Embryonic facial prominence (tissue), 1 donor: Measurements from ENCODE around the gene PIK3R1.

Source experiments
- DNase-seq: peaks from one replicate; pipeline ENCODE4 v3.0.0-alpha.2; 2016; ENCODE audit errors: extremely low spot score

PIK3R1 gene

GRCh38 chr5:68215208-68215897 is at the start of gene PIK3R1:
Gene PIK3R1 (plus strand): TSS chr5:68215756. CDS start chr5:68226676, 10,920 bp downstream.
- DNase-seq: peak; percentile 85

- no peak for DNase-seq
These were observed 48.3 kb upstream of the PIK3R1 start for GRCh38 chr5:68167195-68167651.

- DNase-seq: no peak
These were observed 45.7 kb upstream of the PIK3R1 start for GRCh38 chr5:68169903-68170302.

- DNase-seq: no peak
These were observed 44.6 kb upstream of the PIK3R1 start for GRCh38 chr5:68170826-68171558.

DNA sequence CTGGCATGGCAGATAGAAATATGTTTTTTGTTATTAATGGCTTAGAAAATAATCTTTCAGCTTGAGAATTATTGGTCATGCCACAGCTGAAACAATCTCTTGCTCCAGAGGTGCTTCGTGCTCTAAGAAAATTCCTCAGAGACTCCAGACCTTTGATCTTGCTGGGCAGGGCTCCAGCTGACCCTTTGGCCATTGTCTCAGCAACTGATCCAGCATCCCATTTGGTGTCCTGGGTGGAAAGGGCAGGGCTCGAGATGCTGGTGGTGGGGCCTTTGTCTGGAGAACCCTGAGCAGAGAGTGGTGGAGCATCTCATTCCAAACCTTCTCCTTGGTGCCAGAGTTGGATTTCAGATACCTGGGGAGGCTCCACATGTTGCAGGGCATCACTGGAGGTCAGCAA is 43.2 kb upstream of the PIK3R1 start:
- DNase-seq: no peak

DNA sequence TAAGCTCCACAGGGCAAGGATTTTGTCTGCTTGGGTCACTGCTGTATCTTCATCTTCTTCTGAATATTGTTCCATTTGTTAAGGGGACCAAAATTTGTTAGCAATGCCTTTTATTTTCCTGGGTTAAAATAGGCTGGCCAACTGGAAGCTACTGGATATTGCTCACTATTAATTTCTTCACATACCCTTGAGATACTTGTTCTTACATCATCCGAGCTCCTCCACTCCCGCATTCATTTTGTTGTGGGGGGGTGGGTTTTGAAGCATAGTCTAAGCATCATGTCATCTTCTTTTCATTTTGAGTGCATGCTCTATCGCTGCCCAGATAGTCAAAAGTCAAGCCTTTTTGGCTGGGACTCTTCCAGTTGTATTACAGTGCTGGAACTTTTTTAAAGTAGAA is 42.5 kb upstream of the PIK3R1 start:
- DNase-seq: no peak

DNA sequence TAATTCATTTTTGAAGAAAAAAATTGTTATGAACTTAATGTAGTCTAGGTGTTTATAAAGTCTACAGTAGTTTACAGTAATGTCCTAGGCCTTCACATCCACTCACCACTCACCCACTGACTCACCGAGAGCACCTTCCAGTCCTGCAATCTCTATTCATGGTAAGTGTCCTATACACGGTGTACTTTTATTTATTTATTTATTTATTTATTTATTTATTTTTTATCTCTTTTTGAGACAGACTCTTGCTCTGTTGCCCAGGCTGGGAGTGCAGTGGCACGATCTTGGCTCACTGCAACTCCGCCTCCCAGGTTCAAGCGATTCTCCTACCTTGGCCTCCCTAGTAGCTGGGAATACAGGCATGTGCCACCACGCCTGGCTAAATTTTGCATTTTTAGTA is 39.3 kb upstream of the PIK3R1 start:
- DNase-seq: no peak

- no peak for DNase-seq
These were observed 38.6 kb upstream of the PIK3R1 start for GRCh38 chr5:68176802-68177479.

- DNase-seq: no peak
These were observed 37.9 kb upstream of the PIK3R1 start for GRCh38 chr5:68177676-68178075.

DNA sequence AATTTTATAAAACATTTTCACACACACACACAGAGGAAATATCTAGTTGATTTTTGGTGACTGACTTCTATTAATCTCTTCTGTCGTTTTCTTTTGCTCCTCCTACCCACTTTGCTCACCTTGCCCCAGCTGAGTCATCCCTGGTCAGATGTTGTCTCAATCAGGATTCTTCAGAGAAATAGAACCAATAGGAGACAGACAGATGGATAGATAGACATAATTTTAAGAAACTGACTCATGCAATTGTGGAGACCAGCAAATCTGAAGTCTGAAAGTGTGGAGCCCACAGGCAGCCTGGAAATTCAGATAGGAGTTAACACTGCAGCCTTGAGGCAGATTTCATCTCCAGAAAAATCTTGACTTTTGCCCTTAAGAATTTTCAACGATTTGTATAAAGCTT is 37.0 kb upstream of the PIK3R1 start:
- DNase-seq: no peak

- DNase-seq: no peak
These were observed 35.2 kb upstream of the PIK3R1 start for GRCh38 chr5:68180121-68181038.

- DNase-seq: no peak
These were observed 34.4 kb upstream of the PIK3R1 start for GRCh38 chr5:68181039-68181599.

DNA sequence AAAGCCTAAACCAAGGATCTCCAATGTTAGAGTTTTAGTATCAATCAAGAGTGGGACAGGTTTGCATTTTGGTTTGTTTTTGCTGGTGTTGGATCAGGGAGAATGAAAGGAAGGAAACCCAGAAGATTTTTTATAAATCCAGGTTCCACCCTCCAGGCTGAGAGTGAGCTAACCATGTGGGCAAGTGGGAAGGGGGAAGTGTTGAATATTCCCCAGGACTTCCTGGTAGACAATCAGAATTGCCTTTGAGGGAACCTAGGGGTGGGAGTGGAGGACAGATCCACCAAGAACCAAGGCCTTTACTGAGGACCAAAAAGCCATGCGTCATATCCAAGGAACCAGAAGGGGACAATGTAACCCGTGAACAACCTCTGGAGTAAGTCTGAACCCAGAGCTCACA is 33.5 kb upstream of the PIK3R1 start:
- no peak for DNase-seq

- DNase-seq: no peak
These were observed 33.0 kb upstream of the PIK3R1 start for GRCh38 chr5:68182534-68182933.

DNA sequence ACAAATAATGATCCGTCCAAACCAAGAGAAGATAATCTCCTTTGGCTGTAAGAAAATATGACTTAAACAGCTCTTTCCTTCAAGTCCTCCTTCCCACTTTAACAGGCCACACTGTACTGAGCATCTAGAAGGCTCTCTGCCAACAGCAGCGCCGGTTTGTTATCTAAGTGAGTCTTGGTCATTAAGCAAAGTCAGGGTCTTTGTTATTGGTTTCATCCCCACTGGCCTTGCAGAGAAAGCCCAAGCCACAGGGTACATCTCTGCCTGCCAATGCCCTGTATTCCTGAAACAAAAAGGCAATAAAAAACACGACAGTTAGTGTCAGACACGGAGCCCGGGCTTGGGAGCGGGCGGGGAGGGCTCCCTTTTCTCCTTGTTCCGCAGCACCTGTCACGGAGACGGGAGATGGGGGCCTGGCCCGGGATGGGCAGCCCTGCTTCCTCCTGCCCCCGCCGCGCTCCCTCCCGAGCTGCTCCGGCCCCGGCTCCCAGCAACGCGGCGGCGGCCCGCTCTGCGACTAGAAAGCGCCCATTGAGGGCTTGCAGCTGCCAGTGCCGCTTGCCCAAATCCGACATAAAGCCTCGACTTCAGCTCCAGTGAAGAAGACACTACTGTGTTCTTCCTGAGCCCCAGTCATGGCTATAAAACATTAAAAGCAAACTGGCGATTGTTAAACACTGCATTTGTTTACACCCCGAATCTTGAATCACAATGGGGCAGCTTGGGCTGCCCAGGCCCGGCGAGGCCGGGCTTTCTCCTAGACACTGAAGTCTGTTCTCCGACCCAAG is 28.1 kb upstream of the PIK3R1 start:
- DNase-seq: no peak

- no peak for DNase-seq
These were observed 26.4 kb upstream of the PIK3R1 start for GRCh38 chr5:68189171-68189570.

- DNase-seq: no peak
These were observed 25.9 kb upstream of the PIK3R1 start for GRCh38 chr5:68189613-68190012.

GRCh38 chr5:68190619-68191018 is 24.9 kb upstream of the PIK3R1 start:
- no peak for DNase-seq

DNA sequence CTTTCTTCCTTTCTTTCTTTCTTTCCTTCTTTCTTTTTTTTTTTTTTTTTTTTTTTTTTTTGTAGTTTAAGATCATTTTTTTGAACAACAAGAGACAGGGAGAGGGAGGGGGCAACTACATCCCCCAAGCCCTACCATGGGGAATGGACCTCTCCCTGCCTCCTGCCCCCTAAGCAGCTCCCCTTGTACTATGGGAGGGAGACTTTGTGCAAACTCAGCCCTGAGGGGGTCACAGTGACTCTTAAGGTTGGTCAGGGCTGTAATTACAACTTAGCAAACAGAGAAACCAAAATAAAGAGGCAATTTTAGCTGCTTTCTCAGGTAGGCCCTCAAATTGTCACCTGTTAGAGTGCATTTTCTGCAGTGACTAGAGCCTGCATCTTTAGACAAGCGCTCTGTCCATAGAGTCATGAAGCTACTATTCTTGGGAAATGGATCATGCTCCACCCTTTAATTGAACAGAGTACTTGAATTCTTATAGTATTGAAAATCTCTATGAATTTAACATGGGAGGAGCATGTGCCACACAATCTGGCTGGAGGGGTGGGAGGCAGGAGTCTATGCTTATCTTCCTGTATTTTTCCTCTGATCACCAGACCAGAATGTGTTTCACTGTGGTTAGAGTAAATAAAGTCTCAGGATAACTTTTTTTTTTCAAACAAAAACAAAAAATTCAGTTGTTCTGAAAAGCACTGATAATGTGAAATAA is 24.3 kb upstream of the PIK3R1 start:
- no peak for DNase-seq

GRCh38 chr5:68192679-68193060 is 22.9 kb upstream of the PIK3R1 start:
- DNase-seq: no peak
